GM18909 (cell line): ENCODE measurements around the gene MDM2.
"Not testable (repeated sequence)": the region's sequence is repeated elsewhere in the genome, so short reads cannot be mapped to it uniquely, and the experiment has no call there.

Experiments
- ATAC-seq: cut with Tn5 transposase; IDR thresholded peaks from one replicate; pipeline ENCODE4 v1.9.1; 2021; ENCODE audit warnings: mild to moderate bottlenecking; ENCODE audit not compliant: unreplicated experiment, poor library complexity

MDM2 gene

DNA sequence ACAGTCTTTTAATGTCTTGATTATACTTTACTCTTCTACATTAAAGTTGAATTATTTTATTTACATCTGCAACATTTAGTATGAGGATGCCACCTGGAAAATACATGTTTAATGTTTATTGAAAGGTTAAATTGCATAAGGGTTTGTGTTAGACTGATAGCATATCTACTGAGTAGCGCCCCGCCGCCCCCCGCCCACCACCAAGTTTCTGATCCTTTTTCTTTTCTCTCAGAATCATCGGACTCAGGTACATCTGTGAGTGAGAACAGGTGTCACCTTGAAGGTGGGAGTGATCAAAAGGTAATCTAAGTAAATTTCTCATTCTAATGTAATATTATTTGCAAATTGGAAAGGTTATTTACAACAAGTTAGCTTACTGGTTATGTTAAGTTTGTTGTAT, 16.2 kb downstream of the MDM2 start:
- no peak for ATAC-seq

DNA sequence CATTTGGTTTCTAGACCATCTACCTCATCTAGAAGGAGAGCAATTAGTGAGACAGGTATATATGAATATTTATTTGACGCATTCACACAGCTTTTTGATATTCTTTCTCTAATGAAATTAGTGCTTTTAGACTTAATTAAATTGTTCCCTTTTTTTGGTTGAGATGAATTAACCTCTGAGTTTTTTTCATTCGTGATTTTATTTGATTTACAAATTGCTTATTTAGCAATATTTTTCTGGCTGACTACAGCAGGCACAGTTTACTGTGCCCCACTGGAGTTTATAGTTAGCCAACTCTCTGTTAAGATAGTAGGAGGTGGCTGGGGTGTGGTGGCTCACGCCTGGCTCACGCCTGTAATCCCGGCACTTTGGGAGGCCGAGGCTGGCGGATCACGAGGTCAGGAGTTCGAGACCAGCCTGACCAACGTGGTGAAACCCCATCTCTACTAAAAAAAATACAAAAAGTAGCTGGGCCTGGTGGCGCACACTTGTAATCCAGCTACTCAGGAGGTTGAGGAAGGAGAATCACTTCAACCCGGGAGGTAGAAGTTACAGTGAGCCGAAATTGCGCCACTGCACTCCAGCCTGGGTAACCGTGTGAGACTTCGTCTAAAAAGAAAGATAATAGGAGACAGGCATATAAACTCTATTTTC, 16.7 kb downstream of the MDM2 start:
- ATAC-seq, result no peak

DNA sequence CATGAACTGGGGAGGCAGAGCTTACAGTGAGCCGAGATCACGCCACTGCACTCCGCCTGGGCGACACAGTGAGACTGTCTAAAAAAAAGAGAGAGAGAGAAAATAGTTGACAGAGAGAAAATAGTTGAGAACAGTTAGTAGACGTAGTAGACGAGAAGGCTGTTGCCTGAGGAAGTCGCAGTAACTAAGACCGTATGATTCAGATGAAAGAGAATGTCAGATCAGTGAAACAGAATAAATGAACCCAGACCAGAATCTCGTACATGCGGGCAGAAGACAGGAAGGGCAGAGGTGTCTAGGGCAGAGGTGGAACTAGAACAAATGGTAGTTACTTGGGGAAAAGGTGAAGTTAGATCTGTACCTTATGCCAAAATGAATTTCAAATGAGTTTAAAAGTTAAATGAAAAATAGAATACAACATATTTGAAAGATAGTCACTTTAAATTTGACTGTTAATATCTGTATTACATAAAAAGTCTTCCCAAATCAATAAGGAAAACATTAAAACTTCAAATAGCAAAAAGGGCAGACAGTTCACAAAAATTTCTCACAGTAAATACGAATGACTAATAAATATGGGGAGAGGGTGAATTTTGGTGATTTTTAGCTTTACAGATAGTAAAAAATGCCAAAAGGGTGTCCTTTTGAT, 17.7 kb downstream of the MDM2 start:
- ATAC-seq, result no peak

DNA sequence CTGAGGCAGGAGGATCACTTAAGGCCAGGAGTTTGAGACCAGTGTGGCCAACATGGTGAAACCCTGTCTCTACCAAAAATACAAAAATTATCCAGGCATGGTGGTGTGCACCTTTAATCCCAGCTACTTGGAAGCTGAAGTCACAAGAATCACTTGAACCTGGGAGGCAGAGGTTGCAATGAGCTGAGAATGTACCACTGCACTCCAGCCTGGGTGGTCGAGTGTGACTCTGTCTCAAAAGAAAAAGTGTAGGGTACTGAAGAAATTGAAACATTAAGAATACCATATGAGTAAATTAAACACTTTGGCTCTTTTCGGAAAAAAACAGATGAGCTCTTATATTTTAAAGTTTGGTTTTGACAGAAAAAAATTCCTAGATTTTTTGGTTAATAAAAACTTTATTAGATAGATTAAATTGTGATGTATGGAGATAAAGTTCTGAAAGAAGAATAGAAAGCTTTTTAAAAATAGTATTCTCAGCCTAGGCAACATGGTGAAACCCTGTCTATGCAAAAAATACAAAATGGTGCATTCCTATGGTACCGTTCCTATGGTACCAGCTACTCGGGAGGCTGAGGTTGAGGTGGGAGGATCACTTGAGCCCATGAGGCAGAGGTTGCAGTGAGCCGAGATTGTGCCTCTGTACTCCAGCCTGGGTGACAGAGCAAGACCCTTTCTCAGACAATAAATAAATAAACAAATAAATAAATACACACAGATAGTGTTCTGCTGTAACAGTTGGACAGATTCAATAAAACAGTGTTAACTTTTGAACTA, 20.1 kb downstream of the MDM2 start:
- no peak for ATAC-seq

DNA sequence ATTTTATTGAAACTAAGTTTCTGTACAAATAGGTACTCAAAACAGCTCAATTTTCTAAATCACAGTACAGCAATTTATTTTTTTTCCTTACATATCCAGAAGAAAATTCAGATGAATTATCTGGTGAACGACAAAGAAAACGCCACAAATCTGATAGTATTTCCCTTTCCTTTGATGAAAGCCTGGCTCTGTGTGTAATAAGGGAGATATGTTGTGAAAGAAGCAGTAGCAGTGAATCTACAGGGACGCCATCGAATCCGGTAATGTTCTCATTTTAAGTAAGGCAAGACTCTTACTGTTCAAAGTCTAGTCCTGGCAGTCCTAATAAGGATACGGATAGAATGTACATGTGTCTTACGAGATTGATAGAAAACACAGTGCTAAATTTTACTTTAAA, 20.7 kb downstream of the MDM2 start:
- ATAC-seq, result no peak

DNA sequence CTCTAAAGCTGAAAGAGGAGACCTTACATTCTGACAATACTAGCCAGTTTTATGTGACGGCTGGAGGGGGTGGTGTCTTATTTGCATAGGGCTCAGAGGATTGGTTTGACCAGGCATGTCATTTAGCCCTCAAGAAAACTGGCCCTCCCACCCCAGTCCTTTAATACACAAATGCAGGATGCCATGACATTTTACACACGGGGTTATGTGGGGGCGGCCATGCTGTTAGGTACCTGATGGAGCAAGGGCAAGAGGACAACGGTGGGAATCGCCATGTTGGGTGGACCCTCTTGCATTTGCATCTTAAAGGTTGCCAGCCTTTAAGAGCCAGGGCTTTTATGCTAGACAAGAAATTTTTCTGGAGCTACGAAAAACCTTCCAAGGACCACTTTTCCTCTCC, 23.3 kb downstream of the MDM2 start:
- ATAC-seq, result no peak

DNA sequence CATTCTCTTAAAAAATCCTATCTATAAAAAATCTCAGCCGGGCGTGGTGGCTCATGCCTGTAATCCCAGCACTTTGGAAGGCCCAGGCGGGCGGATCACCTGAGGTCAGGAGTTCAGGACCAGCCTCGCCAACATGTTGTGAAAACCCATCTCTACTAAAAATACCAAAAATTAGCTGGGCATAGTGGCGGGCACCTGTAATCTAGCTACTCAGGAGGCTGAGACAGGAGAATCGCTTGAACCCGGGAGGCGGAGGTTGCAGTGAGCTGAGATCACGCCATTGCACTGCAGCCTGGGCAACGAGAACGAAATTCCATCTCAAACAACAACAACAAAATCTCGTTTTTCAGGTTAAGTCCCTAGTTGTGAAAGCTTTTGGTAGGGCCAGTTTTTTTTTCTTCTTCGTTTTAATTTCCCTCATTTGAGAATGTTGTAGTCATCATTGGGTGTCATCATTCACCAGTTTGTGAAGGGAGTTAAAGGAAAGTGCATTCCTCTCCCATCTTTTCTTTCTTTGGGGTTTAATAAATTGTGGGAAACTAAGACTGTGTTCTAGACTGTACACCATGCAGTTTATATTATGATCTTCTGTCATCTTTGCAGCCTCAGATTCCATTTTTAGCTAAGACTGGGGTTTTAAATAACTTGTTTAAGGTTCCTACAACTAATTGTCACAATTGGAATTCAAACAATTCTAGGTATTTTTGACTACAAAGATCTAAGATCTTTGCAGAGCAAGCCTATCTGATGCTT, 23.9 kb downstream of the MDM2 start:
- no peak for ATAC-seq

DNA sequence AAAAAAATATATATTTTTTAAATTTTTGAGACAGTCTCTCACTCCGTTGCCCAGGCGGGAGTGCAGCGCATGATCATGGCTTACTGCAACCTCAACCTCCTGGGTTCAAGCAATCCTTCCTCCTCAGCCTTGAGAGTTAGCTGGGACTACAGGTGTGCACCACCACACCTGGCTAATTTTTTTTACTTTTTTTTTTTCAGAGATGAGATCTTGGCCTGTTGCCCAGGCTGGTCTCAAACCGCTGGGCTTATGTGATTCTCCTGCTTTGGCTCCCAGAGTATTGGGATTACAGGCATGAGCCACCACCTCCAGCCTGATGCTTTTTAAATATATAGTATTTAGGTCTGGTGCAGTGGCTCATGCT, 24.5 kb downstream of the MDM2 start:
- ATAC-seq, result no peak

DNA sequence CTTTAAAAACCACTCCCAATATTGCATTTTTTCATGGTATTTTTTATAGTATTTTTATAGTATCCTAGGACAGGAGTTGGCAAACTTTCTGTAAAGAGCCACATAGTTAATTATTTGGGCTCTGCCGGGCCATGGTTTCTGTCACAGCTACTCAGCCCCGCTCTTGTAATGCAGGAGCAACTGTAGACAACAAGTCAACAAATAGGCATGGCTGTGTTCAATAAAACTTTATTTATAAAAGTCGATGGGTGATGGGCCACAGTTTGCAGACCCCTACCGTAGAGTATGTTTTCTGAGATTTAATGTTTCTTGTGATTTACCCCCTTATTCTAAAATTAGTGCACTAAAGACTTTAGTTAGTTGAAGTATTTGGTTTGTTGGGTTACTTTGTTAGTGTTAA, 25.5 kb downstream of the MDM2 start:
- no peak for ATAC-seq

DNA sequence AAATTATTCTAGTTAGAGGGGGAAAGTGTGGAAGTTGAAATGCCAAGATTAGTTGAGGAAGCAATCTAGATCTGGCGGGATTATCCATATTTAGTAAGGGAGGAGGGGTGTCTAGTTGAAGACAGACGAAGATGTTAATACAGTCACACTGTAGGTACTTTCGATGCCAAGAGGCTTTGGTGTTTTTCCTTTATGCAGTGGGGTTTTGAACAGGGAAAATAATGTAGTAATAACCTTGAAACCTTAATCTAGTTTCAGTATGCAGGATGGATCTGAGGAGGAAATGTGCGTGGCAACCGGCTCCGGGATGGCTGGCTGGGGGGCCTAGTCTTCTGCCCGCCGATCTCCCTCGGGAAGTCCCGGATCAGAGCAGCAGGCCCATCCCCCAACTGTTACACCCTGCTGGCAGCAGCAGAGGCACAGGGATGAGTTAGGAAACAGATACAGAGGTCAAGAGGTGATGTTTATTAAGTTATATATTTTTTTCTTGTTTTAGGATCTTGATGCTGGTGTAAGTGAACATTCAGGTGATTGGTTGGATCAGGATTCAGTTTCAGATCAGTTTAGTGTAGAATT, 27.4 kb downstream of the MDM2 start:
- ATAC-seq, result no peak

DNA sequence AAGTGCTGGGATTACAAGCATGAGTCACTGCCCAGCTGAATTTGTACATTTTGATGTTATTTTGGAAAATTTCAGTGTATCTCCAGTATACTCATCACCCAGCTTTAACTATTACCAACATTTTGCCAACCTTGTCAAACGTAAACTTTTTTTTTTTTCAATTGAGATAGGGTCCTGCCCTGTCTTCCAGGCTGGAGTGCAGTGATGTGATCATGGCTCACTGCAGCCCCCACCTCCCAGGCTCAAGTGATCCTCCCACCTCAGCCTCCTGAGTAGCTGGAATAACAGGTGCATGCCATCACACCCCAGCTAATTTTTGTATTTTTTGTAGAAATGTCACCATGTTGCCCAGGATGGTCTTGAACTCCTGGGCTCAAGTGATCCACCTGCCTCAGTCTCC, 29.2 kb downstream of the MDM2 start:
- ATAC-seq, result no peak

DNA sequence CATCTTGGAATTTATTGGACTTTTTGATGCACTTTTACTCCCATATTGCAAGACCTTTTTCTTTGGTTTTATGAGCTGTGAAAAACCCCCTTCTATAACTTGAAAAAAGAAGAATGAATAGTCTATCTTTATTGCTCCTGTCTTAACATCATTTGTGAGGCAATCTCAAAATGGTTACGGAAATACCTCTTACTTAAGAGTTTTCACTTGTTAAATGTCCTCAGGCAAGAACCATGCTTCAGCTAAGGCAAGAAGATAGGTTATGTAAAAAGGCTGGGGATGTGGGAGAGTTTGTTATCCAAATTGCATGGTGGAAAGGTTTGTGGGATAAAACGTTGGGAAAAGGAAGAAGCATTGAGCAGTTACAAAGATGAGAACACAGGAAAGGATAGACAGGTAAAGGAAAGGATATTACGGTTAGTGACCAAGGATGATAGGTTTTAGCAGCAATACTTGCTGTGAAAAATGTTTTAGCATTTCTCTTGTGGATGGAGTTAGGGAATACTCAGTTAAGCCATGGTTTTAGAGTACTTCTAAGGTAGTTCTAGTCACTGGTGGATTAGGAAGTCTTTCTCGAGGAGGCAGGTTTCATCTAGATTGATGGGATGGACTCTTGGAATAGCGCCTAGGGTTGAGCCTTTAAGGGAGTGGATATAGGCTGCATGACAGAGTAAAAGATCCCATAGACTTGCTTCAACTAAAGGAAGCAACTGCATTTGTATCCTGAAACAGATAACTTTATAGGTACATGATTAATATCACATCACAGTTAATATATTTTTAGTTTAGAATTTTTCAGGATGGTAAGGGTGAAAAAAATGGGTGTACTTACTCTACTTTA, 30.3 kb downstream of the MDM2 start:
- ATAC-seq, result no peak

DNA sequence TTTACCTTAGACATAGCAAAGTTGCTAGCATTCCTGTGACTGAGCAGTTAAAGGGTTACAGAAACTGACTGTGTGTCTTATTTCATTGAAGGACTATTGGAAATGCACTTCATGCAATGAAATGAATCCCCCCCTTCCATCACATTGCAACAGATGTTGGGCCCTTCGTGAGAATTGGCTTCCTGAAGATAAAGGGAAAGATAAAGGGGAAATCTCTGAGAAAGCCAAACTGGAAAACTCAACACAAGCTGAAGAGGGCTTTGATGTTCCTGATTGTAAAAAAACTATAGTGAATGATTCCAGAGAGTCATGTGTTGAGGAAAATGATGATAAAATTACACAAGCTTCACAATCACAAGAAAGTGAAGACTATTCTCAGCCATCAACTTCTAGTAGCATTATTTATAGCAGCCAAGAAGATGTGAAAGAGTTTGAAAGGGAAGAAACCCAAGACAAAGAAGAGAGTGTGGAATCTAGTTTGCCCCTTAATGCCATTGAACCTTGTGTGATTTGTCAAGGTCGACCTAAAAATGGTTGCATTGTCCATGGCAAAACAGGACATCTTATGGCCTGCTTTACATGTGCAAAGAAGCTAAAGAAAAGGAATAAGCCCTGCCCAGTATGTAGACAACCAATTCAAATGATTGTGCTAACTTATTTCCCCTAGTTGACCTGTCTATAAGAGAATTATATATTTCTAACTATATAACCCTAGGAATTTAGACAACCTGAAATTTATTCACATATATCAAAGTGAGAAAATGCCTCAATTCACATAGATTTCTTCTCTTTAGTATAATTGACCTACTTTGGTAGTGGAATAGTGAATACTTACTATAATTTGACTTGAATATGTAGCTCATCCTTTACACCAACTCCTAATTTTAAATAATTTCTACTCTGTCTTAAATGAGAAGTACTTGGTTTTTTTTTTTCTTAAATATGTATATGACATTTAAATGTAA, 31.5 kb downstream of the MDM2 start:
- no peak for ATAC-seq

DNA sequence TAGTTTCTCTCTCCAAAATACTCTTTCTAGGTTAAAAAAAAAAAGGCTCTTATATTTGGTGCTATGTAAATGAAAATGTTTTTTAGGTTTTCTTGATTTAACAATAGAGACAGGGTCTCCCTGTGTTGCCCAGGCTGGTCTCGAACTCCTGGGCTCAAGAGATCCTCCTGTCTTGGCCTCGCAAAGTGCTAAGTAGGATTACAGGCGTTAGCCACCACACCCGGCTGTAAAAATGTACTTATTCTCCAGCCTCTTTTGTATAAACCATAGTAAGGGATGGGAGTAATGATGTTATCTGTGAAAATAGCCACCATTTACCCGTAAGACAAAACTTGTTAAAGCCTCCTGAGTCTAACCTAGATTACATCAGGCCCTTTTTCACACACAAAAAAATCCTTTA, 33.2 kb downstream of the MDM2 start:
- ATAC-seq, result not testable (repeated sequence)

DNA sequence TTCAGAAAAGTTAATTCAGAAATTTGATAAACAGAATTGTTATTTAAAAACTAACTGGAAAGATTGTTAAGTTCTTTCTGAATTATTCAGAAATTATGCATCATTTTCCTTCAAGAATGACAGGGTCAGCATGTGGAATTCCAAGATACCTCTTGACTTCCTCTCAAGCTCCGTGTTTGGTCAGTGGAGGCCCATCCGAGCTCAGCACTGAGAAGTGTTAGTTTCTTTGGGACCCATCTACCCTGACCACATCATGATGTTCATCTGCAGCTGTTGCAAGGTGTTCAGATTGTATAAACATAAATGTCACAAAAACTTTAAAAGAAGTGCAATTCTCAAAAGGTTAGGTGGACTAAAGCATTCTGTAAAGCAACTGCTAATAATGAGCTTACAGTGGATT, 33.7 kb downstream of the MDM2 start:
- no peak for ATAC-seq

DNA sequence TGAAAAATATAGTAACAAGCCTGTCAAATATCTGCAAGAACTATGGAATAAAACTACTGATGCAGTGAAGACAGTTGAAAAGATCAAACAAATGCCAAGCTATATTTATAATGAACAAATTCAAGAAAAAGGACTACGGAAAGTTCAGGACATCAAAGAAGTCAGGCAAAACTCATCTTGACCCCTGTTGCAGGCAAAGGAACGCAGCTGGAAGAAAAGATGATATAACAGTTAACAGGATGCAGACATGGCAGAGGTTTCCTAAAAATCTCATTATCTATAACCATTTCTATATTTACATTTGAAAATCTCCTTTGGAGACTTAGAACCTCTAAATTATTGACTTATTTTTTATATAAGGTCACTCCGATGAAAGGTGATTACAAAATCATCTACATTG, 34.1 kb downstream of the MDM2 start:
- ATAC-seq, result no peak

DNA sequence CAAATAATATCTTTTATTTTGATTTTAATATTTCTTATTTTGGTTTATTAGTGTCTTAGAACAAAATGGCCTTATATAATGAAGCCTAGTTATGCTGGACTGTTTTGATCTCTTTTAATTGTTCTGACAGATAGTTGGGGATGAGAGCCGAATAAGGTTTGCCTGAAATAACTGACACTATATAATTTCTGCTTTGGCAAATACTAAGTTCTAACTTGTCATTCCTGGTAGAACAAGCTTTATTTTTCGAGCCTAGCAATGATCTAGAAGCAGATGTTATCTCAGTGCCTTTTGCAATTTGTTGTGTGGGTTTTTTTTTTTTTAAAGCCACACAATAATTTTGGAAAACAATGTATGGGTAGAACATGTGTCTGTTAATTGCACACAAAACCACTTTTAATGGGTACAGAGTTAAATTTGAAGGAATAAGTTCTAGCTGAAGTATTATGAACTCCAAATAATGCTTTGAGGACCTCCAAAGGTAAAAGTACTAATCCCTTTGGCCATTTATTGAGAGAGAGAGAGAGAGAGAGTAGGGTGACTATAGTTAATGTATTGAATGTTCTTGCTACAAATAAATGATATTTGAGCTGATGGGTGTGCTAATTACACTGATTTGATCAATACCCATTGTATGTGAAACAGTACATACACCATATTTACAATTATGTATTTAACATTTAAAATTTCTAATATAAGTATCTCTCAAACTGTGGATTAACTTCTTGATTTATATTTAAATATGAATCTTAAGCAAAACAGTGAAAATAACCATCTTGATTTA, 35.0 kb downstream of the MDM2 start:
- ATAC-seq, result no peak

DNA sequence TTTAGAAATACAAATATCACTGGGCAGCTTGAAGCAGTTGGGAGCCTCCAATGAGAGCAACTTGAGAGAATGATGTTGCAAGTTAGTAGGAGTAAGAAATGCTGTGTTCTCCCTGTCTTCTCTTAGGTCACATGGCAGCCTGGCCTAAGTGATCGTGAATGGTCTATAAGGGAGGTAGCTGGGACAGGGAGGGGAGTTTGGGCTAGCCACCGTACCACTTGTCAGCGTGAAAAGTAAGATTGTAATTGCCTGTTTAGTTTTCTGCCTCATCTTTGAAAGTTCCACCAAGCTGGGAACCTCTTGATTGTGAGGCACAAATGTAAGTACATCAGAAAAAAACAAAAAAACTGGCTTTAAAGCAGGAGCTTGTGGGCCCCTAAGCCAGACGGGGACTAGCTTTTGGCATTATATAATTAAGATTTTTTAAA, 36.4 kb downstream of the MDM2 start:
- ATAC-seq, result no peak
